Left ventricle myocardium inferior (tissue), 1 donor: ENCODE data around the gene GID8. TPM values are rescaled to one million over a fixed set of nuclear protein-coding genes. Genes with fewer than 3 reads are reported as not detected.
"Not testable (repeated sequence)": the region's sequence is repeated elsewhere in the genome, so short reads cannot be mapped to it uniquely, and the experiment has no call there.

ENCODE experiments used
- DNase-seq: peaks from one replicate; pipeline ENCODE4 v3.0.0-alpha.2; 2020
- H3K27ac ChIP-seq: fragments of 200-600 bp; replicated peaks from 2 replicates; pipeline ENCODE4 v1.8.0; 2021
- H3K27me3 ChIP-seq: fragments of 200-600 bp; 2 replicates; pipeline ENCODE4 v1.8.0; 2021; ENCODE audit warnings: low read depth
- H3K36me3 ChIP-seq: fragments of 200-600 bp; 2 replicates; pipeline ENCODE4 v1.8.0; 2021
- H3K4me1 ChIP-seq: fragments of 200-600 bp; 2 replicates; pipeline ENCODE4 v1.8.0; 2021
- H3K4me3 ChIP-seq: fragments of 200-600 bp; 2 replicates; pipeline ENCODE4 v1.8.0; 2021; ENCODE audit warnings: mild to moderate bottlenecking, moderate library complexity
- H3K9me3 ChIP-seq: fragments of 200-600 bp; replicated peaks from 2 replicates; pipeline ENCODE4 v1.8.0; 2021
- intact Hi-C: fragments of 100-400 bp; cut with micrococcal nuclease; formaldehyde crosslinking; loops from one replicate; pipeline ENCODE4 v1.11.0; 2022
- total RNA-seq: library from RNA; stranded (reverse); fragmentation: NEBNext Ultra II Directional; extraction: Animal tissue kit (Norgen Biotek cat#: 25700); gene quantifications from one replicate; pipeline ENCODE4 v1.2.1, GENCODE V29; 2021
- TF ChIP-seq, protein P1 (sequence below): fragments of 200-600 bp; IDR thresholded peaks from 2 replicates; pipeline ENCODE4 v1.8.0; 2021; ENCODE audit warnings: antibody characterized with exemption, mild to moderate bottlenecking, borderline replicate concordance
- donor health status: DM: no; HTN: yes; CAD: no; lungs with severe emphysema.

GID8 gene
- total RNA-seq, 1 donor from 2014 or later, result 16.2 TPM

DNA sequence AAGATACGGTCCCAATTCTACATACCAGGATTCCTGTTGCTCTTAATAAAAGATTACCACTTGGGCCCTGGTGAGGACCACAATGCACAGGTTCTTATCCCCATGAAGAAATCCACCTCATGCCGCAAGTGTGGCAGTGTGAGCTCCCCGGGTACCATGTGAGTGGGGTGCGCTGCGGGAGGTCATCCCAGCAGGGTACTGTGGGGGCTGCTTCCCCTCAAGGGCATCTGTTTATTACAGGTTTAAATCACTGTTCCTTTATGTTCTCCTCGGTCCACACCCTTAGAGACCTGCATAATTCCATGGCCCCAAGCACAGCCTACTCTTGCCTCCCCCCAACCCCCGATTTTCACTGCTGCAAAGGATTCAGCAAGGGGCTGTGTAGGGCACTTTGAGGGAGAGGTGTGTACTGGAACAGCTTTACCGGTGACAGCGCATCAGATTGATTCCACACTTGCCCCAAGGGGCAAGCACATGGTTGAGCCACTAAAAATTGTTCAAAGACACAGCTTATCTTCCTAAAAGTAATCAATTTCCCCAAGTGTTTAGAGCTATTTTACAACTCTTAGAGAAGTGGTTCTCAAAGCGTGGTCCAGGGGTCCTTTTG lies 17.8 kb upstream of the GID8 start:
- no peaks in the 10 kb centered on the region for H3K36me3 ChIP-seq
- H3K4me3 ChIP-seq, result no peak overlapping the region
- TF ChIP-seq, protein P1, sequence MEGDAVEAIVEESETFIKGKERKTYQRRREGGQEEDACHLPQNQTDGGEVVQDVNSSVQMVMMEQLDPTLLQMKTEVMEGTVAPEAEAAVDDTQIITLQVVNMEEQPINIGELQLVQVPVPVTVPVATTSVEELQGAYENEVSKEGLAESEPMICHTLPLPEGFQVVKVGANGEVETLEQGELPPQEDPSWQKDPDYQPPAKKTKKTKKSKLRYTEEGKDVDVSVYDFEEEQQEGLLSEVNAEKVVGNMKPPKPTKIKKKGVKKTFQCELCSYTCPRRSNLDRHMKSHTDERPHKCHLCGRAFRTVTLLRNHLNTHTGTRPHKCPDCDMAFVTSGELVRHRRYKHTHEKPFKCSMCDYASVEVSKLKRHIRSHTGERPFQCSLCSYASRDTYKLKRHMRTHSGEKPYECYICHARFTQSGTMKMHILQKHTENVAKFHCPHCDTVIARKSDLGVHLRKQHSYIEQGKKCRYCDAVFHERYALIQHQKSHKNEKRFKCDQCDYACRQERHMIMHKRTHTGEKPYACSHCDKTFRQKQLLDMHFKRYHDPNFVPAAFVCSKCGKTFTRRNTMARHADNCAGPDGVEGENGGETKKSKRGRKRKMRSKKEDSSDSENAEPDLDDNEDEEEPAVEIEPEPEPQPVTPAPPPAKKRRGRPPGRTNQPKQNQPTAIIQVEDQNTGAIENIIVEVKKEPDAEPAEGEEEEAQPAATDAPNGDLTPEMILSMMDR, result no peak
- H3K27me3 ChIP-seq, result no peaks in the 10 kb centered on the region
- no peak for DNase-seq
- H3K27ac ChIP-seq, result no peak overlapping the region
- intact Hi-C loops, result no loop called here
- peaks cover 100% of the 10 kb centered on the region for H3K4me1 ChIP-seq
- no peaks in the 10 kb centered on the region for H3K9me3 ChIP-seq

DNA sequence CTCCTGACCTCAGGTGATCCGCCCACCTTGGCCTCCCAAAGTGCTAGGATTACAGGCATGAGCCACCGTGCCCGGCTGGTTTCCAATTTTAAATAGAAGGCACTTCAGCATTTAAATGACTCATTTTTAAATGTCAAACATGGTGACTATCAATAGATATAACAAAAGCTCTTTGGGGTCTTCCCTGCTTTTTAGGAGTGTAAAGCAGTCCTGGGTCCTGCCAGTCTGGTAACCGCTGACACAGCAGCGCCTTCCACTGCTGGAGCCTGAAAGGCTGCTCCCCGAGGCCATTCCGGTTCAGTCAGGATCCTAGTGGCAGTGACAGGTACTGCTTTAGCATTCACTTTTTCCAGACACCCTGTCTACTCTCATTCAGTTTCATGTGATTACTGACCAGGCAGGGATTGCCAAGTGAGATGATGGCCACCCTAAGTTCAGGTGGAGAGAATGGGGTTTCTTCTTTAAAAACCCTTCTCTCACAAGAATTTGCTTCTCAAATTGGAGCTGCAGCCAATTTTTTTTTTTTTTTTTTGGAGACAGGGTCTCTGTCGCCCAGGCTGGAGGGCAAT lies 16.7 kb upstream of the GID8 start:
- H3K4me1 ChIP-seq, result peaks cover 100% of the 10 kb centered on the region
- H3K9me3 ChIP-seq, result no peaks in the 10 kb centered on the region
- no peak for DNase-seq
- H3K27ac ChIP-seq, result no peak overlapping the region
- no peaks in the 10 kb centered on the region for H3K36me3 ChIP-seq
- no peaks in the 10 kb centered on the region for H3K27me3 ChIP-seq
- H3K4me3 ChIP-seq, result no peak overlapping the region
- TF ChIP-seq, protein P1, result peak; percentile 65
- intact Hi-C loops, result no loop called here

DNA sequence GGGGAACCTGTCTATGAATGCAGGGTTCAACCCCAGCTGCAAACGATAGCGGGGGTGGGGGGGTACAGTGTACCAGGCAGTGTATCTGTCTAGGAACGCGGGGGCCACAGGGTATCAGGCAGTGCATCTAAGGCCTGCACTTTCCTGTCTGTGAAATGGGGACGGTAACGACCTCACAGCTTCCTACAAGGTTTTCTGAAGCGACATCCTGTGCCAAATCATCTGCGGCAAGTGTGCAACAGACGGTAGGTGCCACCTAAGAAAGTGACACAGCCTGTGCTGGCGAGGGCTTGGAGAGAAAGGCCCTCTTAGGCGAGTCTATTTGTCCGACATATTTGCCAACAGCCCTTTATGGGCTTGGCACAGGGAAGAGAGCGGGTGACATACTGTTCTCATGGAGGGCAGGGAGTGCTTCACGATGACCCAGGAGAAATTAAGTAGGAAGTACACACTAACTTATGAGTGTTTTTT lies 15.5 kb upstream of the GID8 start:
- Histone ChIP-seq H3K4me1 (peaks cover 97% of the 10 kb centered on the region), H3K9me3 (no peaks in the 10 kb centered on the region), H3K4me3 (peak overlapping the region; percentile 90), H3K36me3 (no peaks in the 10 kb centered on the region), H3K27ac (peak overlapping the region; percentile 96), H3K27me3 (no peaks in the 10 kb centered on the region)
- intact Hi-C loops, result no loop called here
- no peak for DNase-seq
- TF ChIP-seq, protein P1, result no peak

DNA sequence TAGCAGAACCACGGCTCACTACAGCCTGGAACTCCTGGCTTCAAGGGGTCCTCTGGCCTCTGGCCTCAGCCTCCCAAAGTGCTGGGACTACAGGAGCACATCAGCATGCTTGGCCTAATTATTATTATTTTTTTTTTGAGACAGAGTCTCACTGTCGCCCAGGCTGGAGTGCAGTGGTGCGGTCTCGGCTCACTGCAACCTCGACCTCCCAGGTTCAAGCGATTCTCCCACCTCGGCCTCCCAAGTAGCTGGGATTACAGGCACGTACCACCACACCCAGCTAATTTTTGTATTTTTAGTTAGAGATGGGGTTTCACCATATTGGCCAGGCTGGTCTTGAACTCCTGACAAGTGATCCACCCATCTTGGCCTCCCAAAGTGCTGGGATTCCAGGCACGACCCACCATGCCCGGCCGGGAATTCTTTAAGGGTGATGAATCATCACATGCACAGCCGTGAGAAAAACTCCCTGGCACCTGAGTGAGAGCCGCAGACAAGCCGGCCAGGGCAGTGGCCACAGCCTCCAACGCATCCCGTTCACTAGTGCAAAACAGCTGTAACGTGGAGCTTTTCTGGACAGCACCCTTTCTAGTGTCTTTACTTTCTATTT lies 14.8 kb upstream of the GID8 start:
- peak overlapping the region; percentile 90 for H3K4me3 ChIP-seq
- peak overlapping the region; percentile 96 for H3K27ac ChIP-seq
- H3K9me3 ChIP-seq, H3K27me3 ChIP-seq, intact Hi-C loops, H3K36me3 ChIP-seq, DNase-seq: not testable (repeated sequence)
- H3K4me1 ChIP-seq, result peaks cover 97% of the 10 kb centered on the region

DNA sequence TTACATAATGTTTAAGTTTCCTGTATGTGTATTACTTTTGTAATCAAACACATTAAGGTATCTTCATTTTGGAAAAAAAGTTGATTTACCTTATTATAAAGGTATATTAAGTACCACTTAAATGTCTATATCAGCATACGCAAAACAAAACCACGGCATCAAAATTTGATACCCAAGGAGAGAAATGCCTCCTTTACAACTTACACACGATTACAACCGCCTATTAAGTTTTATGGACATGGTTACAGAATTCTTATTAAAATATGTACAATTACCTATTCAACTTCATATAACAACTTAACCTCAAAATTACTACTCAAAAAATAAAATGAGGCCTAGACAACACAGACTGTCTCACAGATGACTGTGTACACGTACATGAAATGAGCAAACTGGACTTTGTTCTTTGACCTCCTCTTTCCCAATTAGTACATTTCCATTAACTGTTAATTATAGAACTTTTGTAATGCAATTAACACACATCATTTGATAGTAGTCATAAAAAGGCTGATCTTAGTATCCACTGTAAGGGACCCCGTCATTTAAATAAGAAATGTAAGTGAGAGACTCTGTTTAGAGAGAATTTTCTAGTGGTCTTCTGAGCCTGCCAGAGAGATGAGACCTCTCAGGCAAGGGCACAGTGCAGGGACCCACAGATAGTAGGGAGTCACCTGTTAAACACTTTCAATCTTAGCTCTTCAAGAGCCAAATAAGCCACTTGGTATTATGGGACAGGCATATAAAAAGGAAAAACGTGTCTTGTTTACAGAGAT lies 14.1 kb upstream of the GID8 start:
- intact Hi-C loops, result no loop called here
- Histone ChIP-seq H3K27me3 (no peaks in the 10 kb centered on the region), H3K27ac (peak overlapping the region; percentile 96), H3K4me1 (peaks cover 97% of the 10 kb centered on the region), H3K4me3 (peak overlapping the region; percentile 90), H3K9me3 (no peaks in the 10 kb centered on the region), H3K36me3 (no peaks in the 10 kb centered on the region)
- no peak for DNase-seq
- TF ChIP-seq, protein P1, result no peak
